ENCODE data around the gene ZBTB4. TPM values are rescaled to one million over a fixed set of nuclear protein-coding genes. Genes with fewer than 3 reads are reported as not detected.

Gene ZBTB4
- total and polyA plus RNA-seq, 2 experiments from 2014 or later, result 3.6 to 11.2 TPM

GRCh38 chr17:7429722-7430121 is 49.7 kb downstream of the ZBTB4 start:
- H3K9me3 Mint-ChIP-seq, result no peaks in the 10 kb centered on the region; the same call in 2 of the 3 replicates

GRCh38 chr17:7428557-7428956 is 50.9 kb downstream of the ZBTB4 start, which contains the start of gene SPEM3:
Gene SPEM3, plus strand, starts transcription at chr17:7428857. Its CDS starts 46 bp downstream, at chr17:7428903.
- Mint-ChIP-seq H3K9me3 (no peaks in the 10 kb centered on the region; the same call in 2 of the 3 replicates), H3K4me1 (no peaks in the 10 kb centered on the region; the same call in 2 of the 3 replicates), H3K36me3 (ENCODE audit: low read depth) (no peaks in the 10 kb centered on the region), H3K27me3 (ENCODE audit: insufficient read depth, low read depth, poor library complexity) (peaks cover 21% of the 10 kb centered on the region), H3K4me3 (no peak within 1 kb of the TSS), H3K27ac (no peak within 1 kb of the TSS; the same call in 1 of the 2 replicates)
- H3F3A ChIP-seq (replicated peaks; ENCODE audit: low read depth), result no peaks in the 10 kb centered on the region
- H3K4me3 ChIP-seq, result no peak within 1 kb of the TSS
- H2AFZ ChIP-seq, result no peak within 1 kb of the TSS
- no peaks in the 10 kb centered on the region for H3K4me1 ChIP-seq (ENCODE audit: insufficient read depth)
- H3K79me2 ChIP-seq (replicated peaks; ENCODE audit: insufficient read depth), result no peaks in the 10 kb centered on the region
- no peaks in the 10 kb centered on the region for H4K20me1 ChIP-seq (replicated peaks; ENCODE audit: insufficient read depth)
- DNase-seq (ENCODE audit: low spot score) (no peak), ATAC-seq (no peak)
- 0 out of 2 replicates have a peak, but pooled peaks cover 13% of the 10 kb centered on the region for H3K9me2 ChIP-seq (ENCODE audit: insufficient read depth)
- H3K4me2 ChIP-seq, result no peak within 1 kb of the TSS
- no peaks in the 10 kb centered on the region for H3K27me3 ChIP-seq (ENCODE audit: insufficient read depth)
- H3K36me3 ChIP-seq (ENCODE audit: insufficient read depth), result no peaks in the 10 kb centered on the region
- H3K27ac ChIP-seq (ENCODE audit: low read depth), result no peak within 1 kb of the TSS
- TF ChIP-seq EZH2phosphoT487 (IDR thresholded peaks at IDR 0.05; ENCODE audit: unreplicated experiment), result no peak

More at GRCh38 chr17:7429722-7430121, 49.7 kb downstream of the ZBTB4 start:
- ATAC-seq (no peak), DNase-seq (ENCODE audit: low spot score) (no peak)
- H3K4me1 ChIP-seq (ENCODE audit: insufficient read depth), result no peaks in the 10 kb centered on the region
- H3K27me3 ChIP-seq (ENCODE audit: insufficient read depth), result no peaks in the 10 kb centered on the region
- no peaks in the 10 kb centered on the region for H3K79me2 ChIP-seq (replicated peaks; ENCODE audit: insufficient read depth)
- no peak overlapping the region for H3K27ac ChIP-seq (ENCODE audit: low read depth)
- Mint-ChIP-seq H3K4me3 (no peak overlapping the region), H3K4me1 (no peaks in the 10 kb centered on the region; the same call in 2 of the 3 replicates), H3K27ac (no peak overlapping the region), H3K27me3 (ENCODE audit: insufficient read depth, low read depth, poor library complexity) (peaks cover 21% of the 10 kb centered on the region), H3K36me3 (ENCODE audit: low read depth) (no peaks in the 10 kb centered on the region)
- H4K20me1 ChIP-seq (replicated peaks; ENCODE audit: insufficient read depth), result no peaks in the 10 kb centered on the region
- no peaks in the 10 kb centered on the region for H3F3A ChIP-seq (replicated peaks; ENCODE audit: low read depth)
- 0 out of 2 replicates have a peak, but pooled peaks cover 13% of the 10 kb centered on the region for H3K9me2 ChIP-seq (ENCODE audit: insufficient read depth)
- TF ChIP-seq STAT1 (IDR thresholded peaks at IDR 0.05; ENCODE audit: unreplicated experiment) (no peak), POLR2AphosphoS5 (IDR thresholded peaks at IDR 0.05; ENCODE audit: low read depth) (no peak), ETS1 (IDR thresholded peaks at IDR 0.05) (no peak), ZNF114 (CRISPR knock-in tag; IDR thresholded peaks at IDR 0.05) (no peak), ZNF331 (CRISPR knock-in tag; IDR thresholded peaks at IDR 0.05; ENCODE audit: low read depth) (no peak), EZH2phosphoT487 (IDR thresholded peaks at IDR 0.05; ENCODE audit: unreplicated experiment) (no peak), JUNB (IDR thresholded peaks at IDR 0.05; ENCODE audit: unreplicated experiment) (no peak), NANOG (IDR thresholded peaks at IDR 0.05; ENCODE audit: borderline replicate concordance) (no peak), REST (IDR thresholded peaks at IDR 0.05; ENCODE audit: unreplicated experiment) (no peak)
- H3K36me3 ChIP-seq (ENCODE audit: insufficient read depth), result no peaks in the 10 kb centered on the region
- no peak overlapping the region for H2AFZ ChIP-seq
- H3K4me2 ChIP-seq, result no peak overlapping the region
- no peak overlapping the region for H3K4me3 ChIP-seq
